H9 (cell line): ENCODE results near the gene CFAP46. TPM values are rescaled to one million over a fixed set of nuclear protein-coding genes. Genes with fewer than 3 reads are reported as not detected.
A peak's percentile ranks its signal among the peaks of the same experiment; 100 is the strongest.

Source experiments
- DNase-seq: peaks from one replicate; pipeline ENCODE4 v3.0.0-alpha.2; 2017
- H2AFZ ChIP-seq: one replicate; pipeline ENCODE4 v1.6.1; 2013; ENCODE audit warnings: mild to moderate bottlenecking, low read length, control low read depth, moderate library complexity
- H2AK5ac ChIP-seq: 2 replicates; pipeline ENCODE4 v1.6.1; 2013; ENCODE audit warnings: low read length, control low read depth, mixed read lengths; ENCODE audit not compliant: insufficient read length
- H2BK120ac ChIP-seq: one replicate; pipeline ENCODE4 v1.6.1; 2013; ENCODE audit warnings: low read depth, mild to moderate bottlenecking, low read length, control low read depth, inconsistent platforms; ENCODE audit not compliant: poor library complexity, severe bottlenecking
- H2BK12ac ChIP-seq: 2 replicates; pipeline ENCODE4 v1.6.1; 2013; ENCODE audit warnings: low read length, control low read depth, mixed read lengths, low read depth; ENCODE audit not compliant: insufficient read length
- H2BK15ac ChIP-seq: 2 replicates; pipeline ENCODE4 v1.6.1; 2013; ENCODE audit warnings: low read depth, low read length, control low read depth
- H2BK20ac ChIP-seq: one replicate; pipeline ENCODE4 v1.6.1; 2013; ENCODE audit warnings: low read depth, mild to moderate bottlenecking, low read length, control low read depth, inconsistent platforms; ENCODE audit not compliant: poor library complexity, severe bottlenecking
- H2BK5ac ChIP-seq: 2 replicates; pipeline ENCODE4 v1.6.1; 2013; ENCODE audit warnings: low read length, control low read depth, mixed read lengths; ENCODE audit not compliant: insufficient read length
- H3K14ac ChIP-seq: 2 replicates; pipeline ENCODE4 v1.6.1; 2013; ENCODE audit warnings: low read length, control low read depth; ENCODE audit not compliant: insufficient read depth
- H3K18ac ChIP-seq: 2 replicates; pipeline ENCODE4 v1.6.1; 2013; ENCODE audit warnings: low read depth, mild to moderate bottlenecking, mixed read lengths, low read length, control low read depth; ENCODE audit not compliant: insufficient read length
- H3K23ac ChIP-seq: 2 replicates; pipeline ENCODE4 v1.6.1; 2013; ENCODE audit warnings: low read length, control low read depth, mixed read lengths, low read depth; ENCODE audit not compliant: insufficient read length
- H3K23me2 ChIP-seq: 2 replicates; pipeline ENCODE4 v1.6.1; 2013; ENCODE audit warnings: low read depth, mild to moderate bottlenecking, mixed read lengths, low read length, control low read depth; ENCODE audit not compliant: insufficient read length, poor library complexity, severe bottlenecking
- H3K27ac ChIP-seq: 2 replicates; pipeline ENCODE4 v1.5.1; 2013; ENCODE audit warnings: low read length, control low read depth, mixed read lengths, low read depth; ENCODE audit not compliant: insufficient read length
- H3K27me3 ChIP-seq: 2 replicates; pipeline ENCODE4 v1.6.1; 2013; ENCODE audit warnings: low read length, control low read depth, inconsistent platforms; ENCODE audit not compliant: insufficient read depth
- H3K4ac ChIP-seq: 2 replicates; pipeline ENCODE4 v1.6.1; 2013; ENCODE audit warnings: low read depth, mild to moderate bottlenecking, control low read depth, inconsistent platforms, low read length, moderate library complexity
- H3K4me1 ChIP-seq: 2 replicates; pipeline ENCODE4 v1.6.1; 2013; ENCODE audit warnings: low read length, control low read depth, inconsistent platforms; ENCODE audit not compliant: insufficient read depth
- H3K4me2 ChIP-seq: 2 replicates; pipeline ENCODE4 v1.6.1; 2013; ENCODE audit warnings: low read length, control low read depth, mixed read lengths; ENCODE audit not compliant: insufficient read length, insufficient read depth
- H3K56ac ChIP-seq: 2 replicates; pipeline ENCODE4 v1.6.1; 2013; ENCODE audit warnings: low read depth, mild to moderate bottlenecking, mixed read lengths, low read length, control low read depth; ENCODE audit not compliant: insufficient read length
- H3K79me1 ChIP-seq: 2 replicates; pipeline ENCODE4 v1.6.1; 2013; ENCODE audit warnings: low read depth, mild to moderate bottlenecking, moderate library complexity, low read length, control low read depth, inconsistent platforms; ENCODE audit not compliant: insufficient read depth, poor library complexity, severe bottlenecking
- H3K79me2 ChIP-seq: 2 replicates; pipeline ENCODE4 v1.6.1; 2013; ENCODE audit warnings: low read length, control low read depth, inconsistent platforms; ENCODE audit not compliant: insufficient read depth
- H3K9ac ChIP-seq: 2 replicates; pipeline ENCODE4 v1.6.1; 2013; ENCODE audit warnings: low read length, control low read depth, mixed read lengths; ENCODE audit not compliant: insufficient read length; ENCODE audit errors: extremely low read depth
- H3K9me3 ChIP-seq: one replicate; pipeline ENCODE4 v1.6.1; 2013; ENCODE audit warnings: low read depth, low read length, inconsistent platforms; ENCODE audit not compliant: control insufficient read depth
- H3T11ph ChIP-seq: one replicate; pipeline ENCODE4 v1.6.1; 2013; ENCODE audit warnings: mild to moderate bottlenecking, low read length, control low read depth, inconsistent platforms
- H4K20me1 ChIP-seq: one replicate; pipeline ENCODE4 v1.6.1; 2013; ENCODE audit not compliant: control insufficient read depth, insufficient read length, insufficient read depth
- H4K5ac ChIP-seq: 2 replicates; pipeline ENCODE4 v1.6.1; 2013; ENCODE audit warnings: low read depth, mild to moderate bottlenecking, mixed read lengths, low read length, control low read depth; ENCODE audit not compliant: insufficient read length
- H4K8ac ChIP-seq: replicated peaks from 2 replicates; pipeline ENCODE4 v1.6.1; 2013; ENCODE audit warnings: low read length, control low read depth, mixed read lengths, low read depth; ENCODE audit not compliant: insufficient read length
- H4K91ac ChIP-seq: 2 replicates; pipeline ENCODE4 v1.6.1; 2013; ENCODE audit warnings: low read depth, mild to moderate bottlenecking, moderate library complexity, mixed read lengths, low read length, control low read depth; ENCODE audit not compliant: insufficient read length
- H3K27ac Mint-ChIP-seq, 3 experiments: 2 replicates in 2 of 3; 3 replicates in 1 of 3; pipeline ENCODE4 v1.8.0; 2020 to 2021; ENCODE audit warnings: mixed read lengths in 3 of 3, mild to moderate bottlenecking in 1 of 3, moderate library complexity in 1 of 3
- H3K27me3 Mint-ChIP-seq: 2 replicates; pipeline ENCODE4 v1.8.0; 2021; ENCODE audit warnings: low read depth, mild to moderate bottlenecking, moderate library complexity, mixed read lengths
- H3K36me3 Mint-ChIP-seq, 3 experiments: 2 replicates in 2 of 3; 3 replicates in 1 of 3; pipeline ENCODE4 v1.8.0; 2020 to 2021; ENCODE audit warnings: low read depth in 3 of 3, mixed read lengths in 3 of 3; ENCODE audit not compliant: insufficient read depth in 1 of 3
- H3K4me1 Mint-ChIP-seq, 2 experiments: 2 replicates each; pipeline ENCODE4 v1.8.0; 2020; ENCODE audit warnings: mixed read lengths in 2 of 2
- H3K4me3 Mint-ChIP-seq, 2 experiments: 2 replicates in 1 of 2; 3 replicates in 1 of 2; pipeline ENCODE4 v1.8.0; 2020 to 2021; ENCODE audit warnings: mild to moderate bottlenecking in 2 of 2, mixed read lengths in 2 of 2, moderate library complexity in 1 of 2
- H3K9me3 Mint-ChIP-seq, 2 experiments: 2 replicates in 1 of 2; 3 replicates in 1 of 2; pipeline ENCODE4 v1.8.0; 2020; ENCODE audit warnings: mild to moderate bottlenecking in 2 of 2, mixed read lengths in 2 of 2, moderate library complexity in 1 of 2
- WGBS: extraction: QIAGEN DNeasy Blood & Tissue Kit; methylation state at CpG from one replicate; pipeline ENCODE4 v1.1.7; 2013; ENCODE audit warnings: missing lambda C conversion rate, low lambda C conversion rate, mixed read lengths; ENCODE audit not compliant: insufficient read length; ENCODE audit errors: extremely low coverage; 5-methylcytosine and 5-hydroxymethylcytosine counted together
- total RNA-seq: library from RNA; stranded (reverse); gene quantifications from 2 replicates; pipeline ENCODE4 v1.2.1, GENCODE V29; 2021
- TF ChIP-seq, protein P1 (sequence below): fragments of 200-600 bp; sonication (generic); conservative IDR thresholded peaks from 3 replicates; pipeline ENCODE4 v1.8.0; 2021; ENCODE audit warnings: antibody characterized with exemption, mild to moderate bottlenecking

The CFAP46 gene
- total RNA-seq, 1 experiment from 2014 or later, result 3.1 TPM

DNA sequence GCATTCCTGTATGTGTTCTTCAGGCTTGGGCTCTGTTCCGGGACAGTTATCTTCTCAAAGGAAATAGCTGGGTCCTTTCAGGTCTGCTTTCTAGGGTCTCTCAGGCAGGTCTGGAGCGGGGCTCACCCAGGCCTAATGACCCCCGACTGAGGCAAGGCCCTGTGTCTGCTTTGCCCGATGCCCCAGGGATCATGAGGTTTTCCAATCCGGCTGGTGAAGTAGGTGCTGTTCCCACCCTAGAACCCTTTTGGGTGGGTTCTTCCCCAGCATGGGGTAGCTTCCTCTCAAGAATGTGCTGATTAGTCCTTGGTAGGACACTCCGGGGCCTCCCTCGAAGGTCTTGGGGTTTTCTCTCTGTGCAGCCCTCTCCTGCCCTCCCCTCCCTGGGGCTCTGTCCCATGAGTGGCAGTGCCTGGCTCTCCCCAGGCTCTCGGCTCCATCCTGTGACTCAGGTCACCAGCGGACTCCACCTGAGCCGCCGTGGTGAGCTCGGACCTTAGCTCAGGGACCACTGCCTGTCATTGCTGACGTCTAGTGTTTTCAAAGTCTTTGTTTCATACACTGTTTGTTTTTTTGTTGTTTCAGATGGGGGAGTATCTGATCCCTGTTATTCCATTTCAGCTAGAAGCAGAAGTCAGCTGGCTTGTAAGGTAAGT is 85.4 kb downstream of the CFAP46 start:
- Histone ChIP-seq H2BK12ac (no peak overlapping the region), H3K4me2 (no peak overlapping the region), H3K56ac (no peak overlapping the region), H3K9ac (no peak overlapping the region), H4K91ac (no peak overlapping the region), H3K79me2 (no peaks in the 10 kb centered on the region), H3K9me3 (no peaks in the 10 kb centered on the region), H3T11ph (no peak overlapping the region), H3K23me2 (no peaks in the 10 kb centered on the region), H2BK20ac (no peak overlapping the region), H4K8ac (no peak overlapping the region), H3K79me1 (no peaks in the 10 kb centered on the region), H3K23ac (no peak overlapping the region), H4K5ac (no peak overlapping the region), H2BK120ac (no peak overlapping the region), H2BK15ac (no peak overlapping the region), H3K18ac (no peak overlapping the region), H2AK5ac (no peak overlapping the region), H3K4ac (no peak overlapping the region), H4K20me1 (no peaks in the 10 kb centered on the region), H3K27me3 (no peaks in the 10 kb centered on the region), H2BK5ac (no peak overlapping the region), H3K4me1 (no peaks in the 10 kb centered on the region), H3K27ac (no peak overlapping the region), H2AFZ (no peak overlapping the region), H3K14ac (no peak overlapping the region)
- Mint-ChIP-seq H3K9me3 (peaks cover 0 to 2% of the 10 kb centered on the region in 2 experiments; a peak in 1 of 5 replicates), H3K27ac (no peak overlapping the region), H3K27me3 (no peaks in the 10 kb centered on the region; the same call in none of the 2 replicates), H3K4me3 (no peak overlapping the region), H3K4me1 (peaks cover 2 to 11% of the 10 kb centered on the region in 2 experiments; a peak in 2 of 4 replicates), H3K36me3 (no peaks in the 10 kb centered on the region)
- TF ChIP-seq, protein P1, sequence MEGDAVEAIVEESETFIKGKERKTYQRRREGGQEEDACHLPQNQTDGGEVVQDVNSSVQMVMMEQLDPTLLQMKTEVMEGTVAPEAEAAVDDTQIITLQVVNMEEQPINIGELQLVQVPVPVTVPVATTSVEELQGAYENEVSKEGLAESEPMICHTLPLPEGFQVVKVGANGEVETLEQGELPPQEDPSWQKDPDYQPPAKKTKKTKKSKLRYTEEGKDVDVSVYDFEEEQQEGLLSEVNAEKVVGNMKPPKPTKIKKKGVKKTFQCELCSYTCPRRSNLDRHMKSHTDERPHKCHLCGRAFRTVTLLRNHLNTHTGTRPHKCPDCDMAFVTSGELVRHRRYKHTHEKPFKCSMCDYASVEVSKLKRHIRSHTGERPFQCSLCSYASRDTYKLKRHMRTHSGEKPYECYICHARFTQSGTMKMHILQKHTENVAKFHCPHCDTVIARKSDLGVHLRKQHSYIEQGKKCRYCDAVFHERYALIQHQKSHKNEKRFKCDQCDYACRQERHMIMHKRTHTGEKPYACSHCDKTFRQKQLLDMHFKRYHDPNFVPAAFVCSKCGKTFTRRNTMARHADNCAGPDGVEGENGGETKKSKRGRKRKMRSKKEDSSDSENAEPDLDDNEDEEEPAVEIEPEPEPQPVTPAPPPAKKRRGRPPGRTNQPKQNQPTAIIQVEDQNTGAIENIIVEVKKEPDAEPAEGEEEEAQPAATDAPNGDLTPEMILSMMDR, result no peak
- DNase-seq, result peak; percentile 23
- WGBS, result no CpG with 5 or more reads among the region's 13 CpGs
